OCI-LY1 (cell line): ENCODE measurements around the gene ANKRD39.

Experiments used
- H2AFZ ChIP-seq: fragments of 200-600 bp; sonication (generic), shearing (Covaris generic); 2 replicates; pipeline ENCODE4 v1.6.0; 2014; ENCODE audit warnings: antibody characterized with exemption, mild to moderate bottlenecking, low read length
- H3F3A ChIP-seq: fragments of 200-600 bp; sonication (generic), shearing (Covaris generic); 2 replicates; pipeline ENCODE4 v1.6.0; 2014; ENCODE audit warnings: mild to moderate bottlenecking, antibody characterized with exemption, low read length, moderate library complexity; ENCODE audit not compliant: insufficient read depth
- H3K27ac ChIP-seq: fragments of 200-600 bp; sonication (generic); 2 replicates; pipeline ENCODE4 v1.5.1; 2014; ENCODE audit warnings: low read length, mixed run types, mild to moderate bottlenecking, low read depth; ENCODE audit not compliant: poor library complexity, severe bottlenecking
- H3K27me3 ChIP-seq: fragments of 200-600 bp; sonication (generic); 2 replicates; pipeline ENCODE4 v1.6.0; 2014; ENCODE audit warnings: antibody characterized with exemption, mild to moderate bottlenecking, low read length, moderate library complexity; ENCODE audit not compliant: insufficient read depth
- H3K36me3 ChIP-seq: fragments of 200-600 bp; sonication (generic); 2 replicates; pipeline ENCODE4 v1.6.1; 2014; ENCODE audit warnings: mild to moderate bottlenecking, antibody characterized with exemption, low read length, moderate library complexity, mixed read lengths; ENCODE audit not compliant: insufficient read depth
- H3K4me1 ChIP-seq: fragments of 200-600 bp; sonication (generic); 2 replicates; pipeline ENCODE4 v1.5.1; 2014; ENCODE audit warnings: mild to moderate bottlenecking, low read length, moderate library complexity; ENCODE audit not compliant: insufficient read depth, severe bottlenecking
- H3K4me2 ChIP-seq: fragments of 200-600 bp; sonication (generic), shearing (Covaris generic); 2 replicates; pipeline ENCODE4 v1.6.1; 2014; ENCODE audit warnings: low read length
- H3K4me3 ChIP-seq: fragments of 200-600 bp; sonication (generic); 2 replicates; pipeline ENCODE4 v1.5.1; 2014; ENCODE audit warnings: low read length, low read depth, mild to moderate bottlenecking, mixed read lengths; ENCODE audit not compliant: poor library complexity, severe bottlenecking
- H3K79me2 ChIP-seq: fragments of 200-600 bp; shearing (Covaris generic); 2 replicates; pipeline ENCODE4 v1.6.1; 2016; ENCODE audit warnings: mixed run types, low read length, mixed read lengths; ENCODE audit not compliant: insufficient read depth
- H3K9ac ChIP-seq: fragments of 200-600 bp; sonication (generic), shearing (Covaris generic); 2 replicates; pipeline ENCODE4 v1.6.1; 2014; ENCODE audit warnings: mild to moderate bottlenecking, low read length, mixed read lengths
- H3K9me2 ChIP-seq: fragments of 200-600 bp; sonication (generic), shearing (Covaris generic); 2 replicates; pipeline ENCODE4 v1.6.1; 2014; ENCODE audit warnings: low read depth, mild to moderate bottlenecking, low read length, mixed read lengths
- H3K9me3 ChIP-seq: fragments of 200-600 bp; shearing (Covaris generic); 2 replicates; pipeline ENCODE4 v1.6.1; 2014; ENCODE audit warnings: low read length, mixed read lengths
- H4K20me1 ChIP-seq: fragments of 200-600 bp; sonication (generic), shearing (Covaris generic); 2 replicates; pipeline ENCODE4 v1.6.0; 2016; ENCODE audit warnings: mild to moderate bottlenecking, low read length; ENCODE audit not compliant: insufficient read depth
- CTCF ChIP-seq: fragments of 200-600 bp; sonication (generic), shearing (Covaris generic); IDR thresholded peaks from 2 replicates; pipeline ENCODE4 v1.5.1; 2017; ENCODE audit warnings: mild to moderate bottlenecking, antibody characterized with exemption, low read length, moderate library complexity, mixed read lengths
- EZH2 ChIP-seq: fragments of 200-600 bp; sonication (generic), shearing (Covaris generic); IDR thresholded peaks from 2 replicates; pipeline ENCODE4 v1.8.0; 2017; ENCODE audit warnings: borderline replicate concordance, mixed run types, mild to moderate bottlenecking, antibody characterized with exemption, low read length, moderate library complexity, mixed read lengths

Gene ANKRD39

GRCh38 chr2:96809216-96809882 lies 48.5 kb downstream of the ANKRD39 start:
- TF ChIP-seq EZH2 (no peak), CTCF (no peak)
- no peak overlapping the region for H3K4me3 ChIP-seq
- H3K27me3 ChIP-seq, result no peaks in the 10 kb centered on the region; the same call in 1 of the 2 replicates
- no peaks in the 10 kb centered on the region for H4K20me1 ChIP-seq
- H3K27ac ChIP-seq, result no peak overlapping the region
- no peaks in the 10 kb centered on the region for H3F3A ChIP-seq
- no peaks in the 10 kb centered on the region for H3K79me2 ChIP-seq
- no peaks in the 10 kb centered on the region; the same call in 1 of the 2 replicates for H3K36me3 ChIP-seq
- H3K9me2 ChIP-seq, result no peaks in the 10 kb centered on the region
- no peak overlapping the region for H2AFZ ChIP-seq
- H3K9me3 ChIP-seq, result no peaks in the 10 kb centered on the region
- no peak overlapping the region for H3K9ac ChIP-seq
- H3K4me1 ChIP-seq, result peaks cover 10% of the 10 kb centered on the region
- H3K4me2 ChIP-seq, result no peak overlapping the region

GRCh38 chr2:96808176-96808837 lies 49.5 kb downstream of the ANKRD39 start:
- TF ChIP-seq EZH2, result no peak
- TF ChIP-seq CTCF, result no peak
- H3K27me3 ChIP-seq, result no peaks in the 10 kb centered on the region; the same call in 1 of the 2 replicates
- no peaks in the 10 kb centered on the region for H3K79me2 ChIP-seq
- no peak overlapping the region for H3K9ac ChIP-seq
- no peaks in the 10 kb centered on the region for H3F3A ChIP-seq
- no peaks in the 10 kb centered on the region; the same call in 1 of the 2 replicates for H3K36me3 ChIP-seq
- H3K27ac ChIP-seq, result no peak overlapping the region
- H3K9me3 ChIP-seq, result no peaks in the 10 kb centered on the region
- H2AFZ ChIP-seq, result no peak overlapping the region
- H3K4me3 ChIP-seq, result no peak overlapping the region
- H3K4me2 ChIP-seq, result no peak overlapping the region
- peaks cover 10% of the 10 kb centered on the region for H3K4me1 ChIP-seq
- H3K9me2 ChIP-seq, result no peaks in the 10 kb centered on the region
- no peaks in the 10 kb centered on the region for H4K20me1 ChIP-seq

- Histone ChIP-seq H3K36me3 (no peaks in the 10 kb centered on the region; the same call in 1 of the 2 replicates), H3K9ac (no peak overlapping the region), H3K27ac (no peak overlapping the region), H3K4me2 (0 out of 2 replicates have a peak overlapping the region, but pooled peaks have one; percentile 47), H3K79me2 (no peaks in the 10 kb centered on the region), H3K4me1 (peaks cover 10% of the 10 kb centered on the region), H4K20me1 (no peaks in the 10 kb centered on the region), H3F3A (no peaks in the 10 kb centered on the region), H3K9me2 (no peaks in the 10 kb centered on the region), H2AFZ (no peak overlapping the region), H3K9me3 (no peaks in the 10 kb centered on the region), H3K27me3 (no peaks in the 10 kb centered on the region; the same call in 1 of the 2 replicates), H3K4me3 (no peak overlapping the region)
- TF ChIP-seq EZH2, result no peak
- TF ChIP-seq CTCF, result no peak
These were observed 50.7 kb downstream of the ANKRD39 start for GRCh38 chr2:96807127-96807471.
